ENCODE results near the gene RALGAPA1.

DNA sequence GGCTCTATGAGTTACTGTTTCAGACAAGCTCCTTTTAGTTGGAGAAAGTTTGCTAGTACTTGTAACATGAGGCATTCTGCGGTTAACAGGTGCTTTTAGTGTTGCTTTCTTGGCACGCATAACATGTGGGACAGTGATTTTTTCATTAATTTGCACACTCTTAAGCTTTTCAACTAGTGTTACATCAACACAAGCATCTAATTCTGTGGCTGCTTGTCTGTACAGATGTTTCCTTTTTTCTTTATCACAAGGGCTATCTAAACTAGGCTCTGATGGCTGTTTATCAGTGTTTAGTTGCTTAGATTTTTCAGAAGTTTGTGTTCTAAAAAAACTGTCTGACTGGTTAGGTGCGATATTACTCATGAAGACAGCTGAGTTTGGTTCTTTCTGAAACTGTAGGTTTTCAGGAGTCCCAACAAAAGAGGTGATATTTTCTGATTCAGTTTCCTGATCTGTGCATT lies 120.1 kb downstream of the RALGAPA1 start:
- TF ChIP-seq, protein P1, sequence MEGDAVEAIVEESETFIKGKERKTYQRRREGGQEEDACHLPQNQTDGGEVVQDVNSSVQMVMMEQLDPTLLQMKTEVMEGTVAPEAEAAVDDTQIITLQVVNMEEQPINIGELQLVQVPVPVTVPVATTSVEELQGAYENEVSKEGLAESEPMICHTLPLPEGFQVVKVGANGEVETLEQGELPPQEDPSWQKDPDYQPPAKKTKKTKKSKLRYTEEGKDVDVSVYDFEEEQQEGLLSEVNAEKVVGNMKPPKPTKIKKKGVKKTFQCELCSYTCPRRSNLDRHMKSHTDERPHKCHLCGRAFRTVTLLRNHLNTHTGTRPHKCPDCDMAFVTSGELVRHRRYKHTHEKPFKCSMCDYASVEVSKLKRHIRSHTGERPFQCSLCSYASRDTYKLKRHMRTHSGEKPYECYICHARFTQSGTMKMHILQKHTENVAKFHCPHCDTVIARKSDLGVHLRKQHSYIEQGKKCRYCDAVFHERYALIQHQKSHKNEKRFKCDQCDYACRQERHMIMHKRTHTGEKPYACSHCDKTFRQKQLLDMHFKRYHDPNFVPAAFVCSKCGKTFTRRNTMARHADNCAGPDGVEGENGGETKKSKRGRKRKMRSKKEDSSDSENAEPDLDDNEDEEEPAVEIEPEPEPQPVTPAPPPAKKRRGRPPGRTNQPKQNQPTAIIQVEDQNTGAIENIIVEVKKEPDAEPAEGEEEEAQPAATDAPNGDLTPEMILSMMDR (IDR thresholded peaks at IDR 0.05) = no peak
- TF ChIP-seq POLR2A (IDR thresholded peaks at IDR 0.05) = no peak
- no peak for TF ChIP-seq EP300 (IDR thresholded peaks at IDR 0.05)
